BLaER1 treated with 17β-estradiol and CSF1 and Interleukin-3, amounts not matched to agents 10 nM and 100 nM (cell line): ENCODE measurements around the gene POLE2.
"Not testable (repeated sequence)": the region's sequence is repeated elsewhere in the genome, so short reads cannot be mapped to it uniquely, and the experiment has no call there.

Experiments
- H3K27ac ChIP-seq, 11 experiments: shearing (Covaris generic); formaldehyde crosslinking; 2 replicates each; pipeline ENCODE4 v1.8.1; 2022
- H3K27me3 ChIP-seq, 11 experiments: shearing (Covaris generic); formaldehyde crosslinking; 2 replicates each; pipeline ENCODE4 v1.8.1; 2022
- H3K36me3 ChIP-seq, 11 experiments: shearing (Covaris generic); formaldehyde crosslinking; 2 replicates each; pipeline ENCODE4 v1.8.1; 2022
- H3K4me1 ChIP-seq, 10 experiments: shearing (Covaris generic); formaldehyde crosslinking; 2 replicates each; pipeline ENCODE4 v1.8.1; 2022
- H3K4me2 ChIP-seq, 11 experiments: shearing (Covaris generic); formaldehyde crosslinking; 2 replicates each; pipeline ENCODE4 v1.8.1; 2022
- H3K4me3 ChIP-seq, 10 experiments: shearing (Covaris generic); formaldehyde crosslinking; 2 replicates each; pipeline ENCODE4 v1.8.1; 2022
- H3K9ac ChIP-seq, 11 experiments: shearing (Covaris generic); formaldehyde crosslinking; 2 replicates each; pipeline ENCODE4 v1.8.1; 2022
- H3K9me3 ChIP-seq, 11 experiments: shearing (Covaris generic); formaldehyde crosslinking; replicated peaks in 1 of 11; 2 replicates each; pipeline ENCODE4 v1.8.1; 2022
- H4K20me1 ChIP-seq, 11 experiments: shearing (Covaris generic); formaldehyde crosslinking; 2 replicates each; pipeline ENCODE4 v1.8.1; 2022
- Cebpa-rat ChIP-seq, 11 experiments: shearing (Covaris generic); IDR thresholded peaks; 2 replicates each; pipeline ENCODE4 v1.8.1; 2022

The POLE2 gene

GRCh38 chr14:49703965-49704364 is 16.0 kb upstream of the POLE2 start:
- no peak overlapping the region for H3K4me3 ChIP-seq
- peak overlapping the region; percentile 1 to 49 (median 29); a peak in 17 of 22 replicates for H3K4me2 ChIP-seq
- no peaks in the 10 kb centered on the region for H3K27me3 ChIP-seq
- peak overlapping the region in 7 of 11 experiments; percentile 4 to 59 (median 35); a peak in 8 of 22 replicates for H3K27ac ChIP-seq
- no peaks in the 10 kb centered on the region for H3K9me3 ChIP-seq
- H3K36me3 ChIP-seq, result peaks cover 0 to 15% (median 3%) of the 10 kb centered on the region in 11 experiments; a peak in 8 of 22 replicates
- peaks cover 9 to 18% (median 14%) of the 10 kb centered on the region in 10 experiments; a peak in 18 of 20 replicates for H3K4me1 ChIP-seq
- no peaks in the 10 kb centered on the region for H4K20me1 ChIP-seq
- 0 out of 22 replicates have a peak overlapping the region, but pooled peaks of 1 of the 11 experiments have one; percentile 27 for H3K9ac ChIP-seq
- no peak for TF ChIP-seq Cebpa-rat (IDR thresholded peaks at IDR 0.05)

- no peaks in the 10 kb centered on the region for H3K27me3 ChIP-seq
- no peak overlapping the region for H3K9ac ChIP-seq
- H3K27ac ChIP-seq, result no peak overlapping the region
- no peak for TF ChIP-seq Cebpa-rat (IDR thresholded peaks at IDR 0.05)
- H3K4me2 ChIP-seq, result no peak overlapping the region
- H3K36me3 ChIP-seq, result peaks cover 0 to 15% (median 3%) of the 10 kb centered on the region in 11 experiments; a peak in 8 of 22 replicates
- H3K4me3 ChIP-seq, result no peak overlapping the region
- no peaks in the 10 kb centered on the region for H3K9me3 ChIP-seq
- peaks cover 9 to 18% (median 14%) of the 10 kb centered on the region in 10 experiments; a peak in 18 of 20 replicates for H3K4me1 ChIP-seq
- H4K20me1 ChIP-seq, result no peaks in the 10 kb centered on the region
Observed at GRCh38 chr14:49702725-49703124, 14.7 kb upstream of the POLE2 start.

GRCh38 chr14:49693735-49694124 is 5.7 kb upstream of the POLE2 start:
- not testable (repeated sequence) for H3K9me3 ChIP-seq, H3K36me3 ChIP-seq, H4K20me1 ChIP-seq
- Histone ChIP-seq H3K4me2 (peak overlapping the region; percentile 68 to 87 (median 83)), H3K27me3 (peaks cover 0 to 33% (median 26%) of the 10 kb centered on the region in 11 experiments; a peak in 13 of 22 replicates), H3K27ac (peak overlapping the region in 10 of 11 experiments; percentile 72 to 88 (median 80); a peak in 16 of 22 replicates), H3K4me3 (peak overlapping the region; percentile 64 to 84 (median 76)), H3K4me1 (peaks cover 19 to 31% (median 28%) of the 10 kb centered on the region in 10 experiments), H3K9ac (peak overlapping the region; percentile 73 to 95 (median 84))

GRCh38 chr14:49692811-49693734 is 5.1 kb upstream of the POLE2 start, which contains the start of gene KLHDC1:
KLHDC1 (plus strand) TSS chr14:49693120; CDS start chr14:49693195, 75 bp downstream.
- Histone ChIP-seq H3K9me3 (no peaks in the 10 kb centered on the region), H3K27ac (peak within 1 kb of the TSS; percentile 72 to 88 (median 78)), H3K27me3 (peaks cover 0 to 33% (median 26%) of the 10 kb centered on the region in 11 experiments; a peak in 13 of 22 replicates), H3K4me1 (peaks cover 24 to 36% (median 30%) of the 10 kb centered on the region in 10 experiments), H3K4me2 (peak within 1 kb of the TSS; percentile 68 to 87 (median 83)), H3K4me3 (peak within 1 kb of the TSS; percentile 64 to 84 (median 76)), H4K20me1 (no peaks in the 10 kb centered on the region), H3K9ac (peak within 1 kb of the TSS; percentile 73 to 95 (median 84)), H3K36me3 (no peaks in the 10 kb centered on the region)
- TF ChIP-seq Cebpa-rat (IDR thresholded peaks at IDR 0.05), result no peak

- TF ChIP-seq Cebpa-rat (IDR thresholded peaks at IDR 0.05), result no peak
- no peaks in the 10 kb centered on the region for H3K9me3 ChIP-seq
- H3K27ac ChIP-seq, result peak overlapping the region in 10 of 11 experiments; percentile 72 to 88 (median 80); a peak in 16 of 22 replicates
- no peaks in the 10 kb centered on the region for H4K20me1 ChIP-seq
- H3K4me1 ChIP-seq, result peaks cover 24 to 38% (median 31%) of the 10 kb centered on the region in 10 experiments
- H3K4me2 ChIP-seq, result peak overlapping the region; percentile 68 to 87 (median 83)
- H3K36me3 ChIP-seq, result no peaks in the 10 kb centered on the region
- peak overlapping the region; percentile 73 to 95 (median 84); a peak in 18 of 22 replicates for H3K9ac ChIP-seq
- peak overlapping the region; percentile 64 to 84 (median 76); a peak in 17 of 20 replicates for H3K4me3 ChIP-seq
- peaks cover 0 to 33% (median 26%) of the 10 kb centered on the region in 11 experiments; a peak in 13 of 22 replicates for H3K27me3 ChIP-seq
Observed at GRCh38 chr14:49692193-49692757, 4.3 kb upstream of the POLE2 start.

DNA sequence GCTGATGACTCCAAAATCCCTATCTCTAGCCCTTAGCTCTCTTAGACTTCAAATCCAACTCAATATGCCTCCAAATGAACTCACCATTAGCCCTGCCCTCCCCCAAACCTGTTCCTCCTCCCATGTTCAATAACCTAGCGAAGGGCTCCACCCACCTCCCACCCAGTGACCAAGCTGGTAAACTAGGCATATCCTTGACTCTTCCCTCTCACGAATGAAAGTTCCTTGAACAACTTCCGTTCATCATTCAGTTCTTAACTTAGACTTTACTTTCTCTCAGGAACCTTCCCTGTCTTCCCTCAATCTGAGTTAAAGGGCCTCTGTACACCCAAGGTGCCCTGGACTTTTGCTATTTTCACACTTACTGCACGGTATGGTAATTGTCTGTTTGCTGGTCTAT is 3.0 kb upstream of the POLE2 start:
- H3K9ac ChIP-seq, result no peak overlapping the region
- no peak overlapping the region for H3K27ac ChIP-seq
- H4K20me1 ChIP-seq, result no peaks in the 10 kb centered on the region
- no peak overlapping the region for H3K4me3 ChIP-seq
- peaks cover 24 to 49% (median 40%) of the 10 kb centered on the region in 10 experiments for H3K4me1 ChIP-seq
- H3K4me2 ChIP-seq, result peak overlapping the region in 9 of 11 experiments; percentile 68 to 87 (median 83); a peak in 12 of 22 replicates
- H3K9me3 ChIP-seq, result no peaks in the 10 kb centered on the region
- H3K36me3 ChIP-seq, result no peaks in the 10 kb centered on the region
- H3K27me3 ChIP-seq, result peaks cover 0 to 33% (median 26%) of the 10 kb centered on the region in 11 experiments; a peak in 13 of 22 replicates
- no peak for TF ChIP-seq Cebpa-rat (IDR thresholded peaks at IDR 0.05)

DNA sequence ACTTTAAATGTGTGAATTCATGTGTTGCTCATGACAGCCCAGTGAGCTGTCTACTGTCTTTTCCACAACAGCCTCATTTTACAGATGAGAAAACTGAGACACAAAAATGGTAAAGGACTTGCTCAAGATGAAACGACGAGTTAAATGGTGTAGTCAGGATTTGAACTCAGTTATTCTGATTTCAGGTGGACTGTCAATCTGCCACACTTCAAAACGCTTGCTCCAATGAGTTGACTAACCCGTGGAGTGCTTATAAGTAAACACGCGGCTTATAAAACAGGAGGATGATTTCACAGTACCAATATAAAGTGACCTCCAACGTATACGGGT is 652 bp upstream of the POLE2 start:
- Histone ChIP-seq H3K27ac (peak overlapping the region in 3 of 11 experiments; percentile 72 to 86 (median 82); a peak in 6 of 22 replicates), H3K9ac (peak overlapping the region in 2 of 11 experiments; percentile 76 to 88; a peak in 5 of 22 replicates), H4K20me1 (no peaks in the 10 kb centered on the region; a peak in 1 of 22 replicates), H3K36me3 (peaks cover 0 to 13% (median under 1%) of the 10 kb centered on the region in 11 experiments; a peak in 7 of 22 replicates), H3K4me2 (peak overlapping the region in 10 of 11 experiments; percentile 68 to 94 (median 88); a peak in 14 of 22 replicates), H3K9me3 (no peaks in the 10 kb centered on the region), H3K4me1 (peaks cover 14 to 39% (median 29%) of the 10 kb centered on the region in 10 experiments; a peak in 18 of 20 replicates), H3K27me3 (peaks cover 0 to 23% (median 18%) of the 10 kb centered on the region in 11 experiments; a peak in 12 of 22 replicates), H3K4me3 (peak overlapping the region in 1 of 10 experiments; percentile 65; a peak in 1 of 20 replicates)
- TF ChIP-seq Cebpa-rat (IDR thresholded peaks at IDR 0.05), result no peak

- Histone ChIP-seq H3K4me2 (peak overlapping the region in 8 of 11 experiments; percentile 68 to 92 (median 82); a peak in 12 of 22 replicates), H3K9ac (no peak overlapping the region; a peak in 1 of 22 replicates), H4K20me1 (no peaks in the 10 kb centered on the region; a peak in 1 of 22 replicates), H3K27me3 (peaks cover 0 to under 1% (median 0%) of the 10 kb centered on the region in 11 experiments; a peak in 1 of 22 replicates), H3K36me3 (peaks cover 0 to 36% (median 23%) of the 10 kb centered on the region in 11 experiments; a peak in 18 of 22 replicates), H3K4me1 (peaks cover 5 to 22% (median 19%) of the 10 kb centered on the region in 10 experiments; a peak in 17 of 20 replicates), H3K9me3 (no peaks in the 10 kb centered on the region), H3K4me3 (peak overlapping the region in 3 of 10 experiments; percentile 67 to 91 (median 79); a peak in 3 of 20 replicates), H3K27ac (no peak overlapping the region)
- TF ChIP-seq Cebpa-rat (IDR thresholded peaks at IDR 0.05), result no peak
Observed at GRCh38 chr14:49686425-49686824, 1.6 kb downstream of the POLE2 start.
